BLaER1 treated with 17β-estradiol and CSF1 and Interleukin-3, amounts not matched to agents 10 nM and 100 nM (cell line): ENCODE measurements around the gene GPC5.
A peak's percentile ranks its signal among the peaks of the same experiment; 100 is the strongest.

Experiments
- H3K27ac ChIP-seq, 11 experiments: shearing (Covaris generic); formaldehyde crosslinking; 2 replicates each; pipeline ENCODE4 v1.8.1; 2022
- H3K27me3 ChIP-seq, 11 experiments: shearing (Covaris generic); formaldehyde crosslinking; 2 replicates each; pipeline ENCODE4 v1.8.1; 2022
- H3K36me3 ChIP-seq, 11 experiments: shearing (Covaris generic); formaldehyde crosslinking; 2 replicates each; pipeline ENCODE4 v1.8.1; 2022
- H3K4me1 ChIP-seq, 10 experiments: shearing (Covaris generic); formaldehyde crosslinking; 2 replicates each; pipeline ENCODE4 v1.8.1; 2022
- H3K4me2 ChIP-seq, 11 experiments: shearing (Covaris generic); formaldehyde crosslinking; 2 replicates each; pipeline ENCODE4 v1.8.1; 2022
- H3K4me3 ChIP-seq, 10 experiments: shearing (Covaris generic); formaldehyde crosslinking; 2 replicates each; pipeline ENCODE4 v1.8.1; 2022
- H3K9ac ChIP-seq, 11 experiments: shearing (Covaris generic); formaldehyde crosslinking; 2 replicates each; pipeline ENCODE4 v1.8.1; 2022
- H3K9me3 ChIP-seq, 11 experiments: shearing (Covaris generic); formaldehyde crosslinking; replicated peaks in 1 of 11; 2 replicates each; pipeline ENCODE4 v1.8.1; 2022
- H4K20me1 ChIP-seq, 11 experiments: shearing (Covaris generic); formaldehyde crosslinking; 2 replicates each; pipeline ENCODE4 v1.8.1; 2022
- Cebpa-rat ChIP-seq, 11 experiments: shearing (Covaris generic); IDR thresholded peaks; 2 replicates each; pipeline ENCODE4 v1.8.1; 2022

The GPC5 gene

GRCh38 chr13:92303428-92303827 lies 905.0 kb downstream of the GPC5 start:
- H3K27me3 ChIP-seq: no peaks in the 10 kb centered on the region
- H3K9ac ChIP-seq: no peak overlapping the region
- H3K27ac ChIP-seq: no peak overlapping the region
- no peaks in the 10 kb centered on the region for H3K4me1 ChIP-seq
- H3K9me3 ChIP-seq: no peaks in the 10 kb centered on the region; a peak in 1 of 22 replicates
- H3K4me2 ChIP-seq: no peak overlapping the region
- TF ChIP-seq Cebpa-rat (IDR thresholded peaks at IDR 0.05): no peak
- no peaks in the 10 kb centered on the region for H3K36me3 ChIP-seq
- no peaks in the 10 kb centered on the region for H4K20me1 ChIP-seq
- no peak overlapping the region for H3K4me3 ChIP-seq

- no peaks in the 10 kb centered on the region for H3K27me3 ChIP-seq
- H3K9me3 ChIP-seq: peaks cover 0 to 11% (median 5%) of the 10 kb centered on the region in 11 experiments; a peak in 7 of 22 replicates
- no peaks in the 10 kb centered on the region for H3K36me3 ChIP-seq
- no peaks in the 10 kb centered on the region for H3K4me1 ChIP-seq
- no peak for TF ChIP-seq Cebpa-rat (IDR thresholded peaks at IDR 0.05)
- H3K9ac ChIP-seq: no peak overlapping the region
- H3K27ac ChIP-seq: no peak overlapping the region
- H4K20me1 ChIP-seq: no peaks in the 10 kb centered on the region
- no peak overlapping the region for H3K4me3 ChIP-seq
- no peak overlapping the region for H3K4me2 ChIP-seq
Observed at GRCh38 chr13:92307752-92308151, 909.3 kb downstream of the GPC5 start.

GRCh38 chr13:92312823-92313222 lies 914.4 kb downstream of the GPC5 start:
- Histone ChIP-seq H3K4me1 (no peaks in the 10 kb centered on the region; a peak in 1 of 20 replicates), H3K27ac (no peak overlapping the region), H3K9ac (no peak overlapping the region), H3K4me2 (no peak overlapping the region), H3K27me3 (no peaks in the 10 kb centered on the region), H3K9me3 (peaks cover 0 to 11% (median 5%) of the 10 kb centered on the region in 11 experiments; a peak in 7 of 22 replicates), H4K20me1 (no peaks in the 10 kb centered on the region), H3K4me3 (no peak overlapping the region), H3K36me3 (no peaks in the 10 kb centered on the region)
- TF ChIP-seq Cebpa-rat (IDR thresholded peaks at IDR 0.05): no peak

GRCh38 chr13:92313382-92313781 lies 915.0 kb downstream of the GPC5 start:
- Histone ChIP-seq H3K9ac (no peak overlapping the region), H3K27me3 (no peaks in the 10 kb centered on the region), H3K36me3 (no peaks in the 10 kb centered on the region), H3K27ac (no peak overlapping the region), H3K4me1 (no peaks in the 10 kb centered on the region; a peak in 1 of 20 replicates), H4K20me1 (no peaks in the 10 kb centered on the region), H3K4me3 (no peak overlapping the region), H3K4me2 (no peak overlapping the region), H3K9me3 (peaks cover 0 to 11% (median 5%) of the 10 kb centered on the region in 11 experiments; a peak in 7 of 22 replicates)
- no peak for TF ChIP-seq Cebpa-rat (IDR thresholded peaks at IDR 0.05)

GRCh38 chr13:92315265-92315664 lies 916.8 kb downstream of the GPC5 start:
- no peaks in the 10 kb centered on the region; a peak in 1 of 20 replicates for H3K4me1 ChIP-seq
- H3K9ac ChIP-seq: no peak overlapping the region
- no peak overlapping the region for H3K27ac ChIP-seq
- H3K36me3 ChIP-seq: no peaks in the 10 kb centered on the region
- H4K20me1 ChIP-seq: no peaks in the 10 kb centered on the region
- TF ChIP-seq Cebpa-rat (IDR thresholded peaks at IDR 0.05): no peak
- no peak overlapping the region for H3K4me3 ChIP-seq
- peaks cover 0 to 11% (median 5%) of the 10 kb centered on the region in 11 experiments; a peak in 7 of 22 replicates for H3K9me3 ChIP-seq
- H3K4me2 ChIP-seq: no peak overlapping the region
- H3K27me3 ChIP-seq: no peaks in the 10 kb centered on the region

GRCh38 chr13:92316030-92316429 lies 917.6 kb downstream of the GPC5 start:
- Histone ChIP-seq H3K4me2 (no peak overlapping the region), H3K4me3 (no peak overlapping the region), H3K9ac (no peak overlapping the region), H4K20me1 (no peaks in the 10 kb centered on the region), H3K4me1 (no peaks in the 10 kb centered on the region; a peak in 1 of 20 replicates), H3K9me3 (peaks cover 0 to 10% (median 5%) of the 10 kb centered on the region in 11 experiments; a peak in 7 of 22 replicates), H3K36me3 (no peaks in the 10 kb centered on the region), H3K27me3 (no peaks in the 10 kb centered on the region), H3K27ac (no peak overlapping the region)
- TF ChIP-seq Cebpa-rat (IDR thresholded peaks at IDR 0.05): no peak

GRCh38 chr13:92317066-92317465 lies 918.6 kb downstream of the GPC5 start:
- H3K4me2 ChIP-seq: no peak overlapping the region
- no peaks in the 10 kb centered on the region for H4K20me1 ChIP-seq
- no peak overlapping the region for H3K27ac ChIP-seq
- H3K4me1 ChIP-seq: no peaks in the 10 kb centered on the region; a peak in 1 of 20 replicates
- no peak overlapping the region for H3K4me3 ChIP-seq
- no peak overlapping the region for H3K9ac ChIP-seq
- no peaks in the 10 kb centered on the region for H3K36me3 ChIP-seq
- 0 out of 22 replicates have a peak, but pooled peaks cover 0 to under 1% (median 0%) of the 10 kb centered on the region in 11 experiments for H3K9me3 ChIP-seq
- H3K27me3 ChIP-seq: no peaks in the 10 kb centered on the region
- no peak for TF ChIP-seq Cebpa-rat (IDR thresholded peaks at IDR 0.05)

- no peaks in the 10 kb centered on the region for H3K9me3 ChIP-seq
- H3K36me3 ChIP-seq: no peaks in the 10 kb centered on the region
- H3K27ac ChIP-seq: no peak overlapping the region
- no peaks in the 10 kb centered on the region for H3K27me3 ChIP-seq
- no peak for TF ChIP-seq Cebpa-rat (IDR thresholded peaks at IDR 0.05)
- no peaks in the 10 kb centered on the region for H4K20me1 ChIP-seq
- H3K9ac ChIP-seq: no peak overlapping the region
- no peaks in the 10 kb centered on the region for H3K4me1 ChIP-seq
- no peak overlapping the region for H3K4me2 ChIP-seq
- H3K4me3 ChIP-seq: no peak overlapping the region
Observed at GRCh38 chr13:92320323-92320722, 921.9 kb downstream of the GPC5 start.

- no peaks in the 10 kb centered on the region for H4K20me1 ChIP-seq
- H3K27me3 ChIP-seq: no peaks in the 10 kb centered on the region
- no peak overlapping the region for H3K4me3 ChIP-seq
- H3K36me3 ChIP-seq: no peaks in the 10 kb centered on the region
- no peak overlapping the region for H3K9ac ChIP-seq
- no peak for TF ChIP-seq Cebpa-rat (IDR thresholded peaks at IDR 0.05)
- no peak overlapping the region for H3K4me2 ChIP-seq
- H3K27ac ChIP-seq: no peak overlapping the region
- no peaks in the 10 kb centered on the region for H3K9me3 ChIP-seq
- no peaks in the 10 kb centered on the region for H3K4me1 ChIP-seq
Observed at GRCh38 chr13:92321174-92321573, 922.8 kb downstream of the GPC5 start.

- Histone ChIP-seq H3K9me3 (peaks cover 0 to 23% (median 7%) of the 10 kb centered on the region in 11 experiments; a peak in 11 of 22 replicates), H3K4me3 (no peak overlapping the region), H3K4me2 (peak overlapping the region in 2 of 11 experiments; percentile 17 to 34; a peak in 1 of 22 replicates), H3K27me3 (no peaks in the 10 kb centered on the region), H3K27ac (no peak overlapping the region; a peak in 1 of 22 replicates), H3K9ac (no peak overlapping the region), H3K4me1 (peaks cover 0 to 24% (median 0%) of the 10 kb centered on the region in 10 experiments; a peak in 3 of 20 replicates), H4K20me1 (no peaks in the 10 kb centered on the region), H3K36me3 (no peaks in the 10 kb centered on the region)
- no peak for TF ChIP-seq Cebpa-rat (IDR thresholded peaks at IDR 0.05)
Observed at GRCh38 chr13:92345627-92346026, 947.2 kb downstream of the GPC5 start.
